ENCODE data around the gene SWT1. TPM values are rescaled to one million over a fixed set of nuclear protein-coding genes. Genes with fewer than 3 reads are reported as not detected.

SWT1 gene
- total RNA-seq, 3 donors from 2014 or later (not counting 1 experiment from before 2014, with no cell fraction given) = 4.0 to 5.3 (median 5.1) TPM

GRCh38 chr1:185338719-185339622 lies 182.0 kb downstream of the SWT1 start:
- Histone ChIP-seq H3K36me3 (ENCODE audit: control insufficient read depth, insufficient read depth, low read length) (no peaks in the 10 kb centered on the region), H3K27ac (ENCODE audit: low read length) (peak overlapping the region; percentile 63), H3K4me1 (ENCODE audit: control insufficient read depth, insufficient read depth, low read length) (peaks cover 25% of the 10 kb centered on the region), H3K4me3 (ENCODE audit: low read length) (no peak overlapping the region), H3K9me3 (ENCODE audit: control insufficient read depth, insufficient read depth, low read length) (no peaks in the 10 kb centered on the region), H3K27me3 (ENCODE audit: control insufficient read depth, insufficient read depth, low read length) (no peaks in the 10 kb centered on the region)
- intact Hi-C loops (cut with micrococcal nuclease) = loop anchor here (1.0 to 5.0 kb wide), 3 partner anchors 22 to 228 kb away; partner anchors contain the start of gene IVNS1ABP
- TF ChIP-seq CTCF (IDR thresholded peaks at IDR 0.05) = no peak
- ATAC-seq (peak; percentile 81 to 88 (median 84)), DNase-seq (peak; percentile 39 to 71)
- 5% methylated on average over 8 of the region's 8 CpGs for WGBS (ENCODE audit: insufficient coverage)
- Mint-ChIP-seq H3K27me3 (ENCODE audit: low read depth in 2 of 2) (no peaks in the 10 kb centered on the region), H3K36me3 (no peaks in the 10 kb centered on the region), H3K4me1 (peaks cover 39 to 44% of the 10 kb centered on the region in 2 donors), H3K9me3 (no peaks in the 10 kb centered on the region), H3K4me3 (peak overlapping the region; percentile 76), H3K27ac (peak overlapping the region; percentile 83 to 84)

DNA sequence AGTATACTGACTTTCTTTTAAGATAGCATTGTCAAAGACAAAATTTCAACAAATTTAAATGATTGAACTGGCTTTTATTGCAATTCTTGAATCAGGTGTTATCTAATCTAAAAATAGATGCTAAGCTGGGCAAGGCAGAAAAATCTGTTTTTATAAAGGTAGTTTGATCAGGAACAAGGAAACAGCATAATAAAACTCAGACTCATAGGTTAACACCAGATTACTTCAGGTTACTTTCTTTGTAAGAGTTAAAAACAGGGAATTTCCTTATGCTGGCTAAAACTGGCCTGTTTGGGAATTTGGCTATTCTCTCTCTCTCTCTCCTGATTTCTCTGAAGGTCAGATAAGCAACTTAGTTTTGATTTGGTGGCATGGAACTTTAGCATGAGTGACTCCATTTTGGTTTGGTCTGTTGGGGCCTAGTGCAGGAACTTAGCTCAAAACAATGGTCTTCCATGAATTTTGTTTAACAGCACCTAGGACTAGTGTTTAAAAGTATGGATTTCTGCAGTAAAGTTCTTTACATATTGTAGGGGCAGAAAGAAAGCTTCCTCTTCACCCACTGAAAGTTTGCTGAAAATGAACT lies 184.3 kb downstream of the SWT1 start:
- ATAC-seq = no peak
- H3K9me3 Mint-ChIP-seq = no peaks in the 10 kb centered on the region
- H3K36me3 ChIP-seq (ENCODE audit: control insufficient read depth, insufficient read depth, low read length) = no peaks in the 10 kb centered on the region
- H3K27ac ChIP-seq (ENCODE audit: low read length) = no peak overlapping the region
- DNase-seq = no peak
- no peaks in the 10 kb centered on the region for H3K36me3 Mint-ChIP-seq
- H3K27ac Mint-ChIP-seq = peak overlapping the region in 1 of 2 donors; percentile 39
- peaks cover 32% of the 10 kb centered on the region for H3K4me1 ChIP-seq (ENCODE audit: control insufficient read depth, insufficient read depth, low read length)
- H3K9me3 ChIP-seq (ENCODE audit: control insufficient read depth, insufficient read depth, low read length) = no peaks in the 10 kb centered on the region
- intact Hi-C loops (cut with micrococcal nuclease) = no loop called here
- TF ChIP-seq CTCF (IDR thresholded peaks at IDR 0.05) = no peak
- H3K27me3 ChIP-seq (ENCODE audit: control insufficient read depth, insufficient read depth, low read length) = no peaks in the 10 kb centered on the region
- no peak overlapping the region for H3K4me3 ChIP-seq (ENCODE audit: low read length)
- H3K4me1 Mint-ChIP-seq = peaks cover 54 to 66% of the 10 kb centered on the region in 2 donors
- H3K27me3 Mint-ChIP-seq (ENCODE audit: low read depth in 2 of 2) = no peaks in the 10 kb centered on the region
- no peak overlapping the region for H3K4me3 Mint-ChIP-seq

Other genes starting within 250 kb of the SWT1 start
- gene NIBAN1, start 182.7 kb upstream of the SWT1 start, total RNA-seq = 10 to 100 TPM; 30.9 to 54.1 (median 31.0) TPM
- gene RNF2, start 111.6 kb upstream of the SWT1 start, total RNA-seq = 10 to 100 TPM; 14.0 to 21.9 (median 19.5) TPM
- gene TRMT1L, start 214 bp upstream of the SWT1 start, total RNA-seq = 1 to 10 TPM; 4.4 to 8.2 (median 4.9) TPM
- gene IVNS1ABP, start 160.1 kb downstream of the SWT1 start, total RNA-seq = 100 to 1,000 TPM; 250 to 394 (median 299) TPM